T-helper 22 cell (primary cell): ENCODE data around the gene HPSE2.
"Not testable (repeated sequence)": the region's sequence is repeated elsewhere in the genome, so short reads cannot be mapped to it uniquely, and the experiment has no call there.

Source experiments
- DNase-seq: peaks from one replicate; pipeline ENCODE4 v3.0.0-alpha.2; 2020; ENCODE audit warnings: low read depth

Gene HPSE2

DNA sequence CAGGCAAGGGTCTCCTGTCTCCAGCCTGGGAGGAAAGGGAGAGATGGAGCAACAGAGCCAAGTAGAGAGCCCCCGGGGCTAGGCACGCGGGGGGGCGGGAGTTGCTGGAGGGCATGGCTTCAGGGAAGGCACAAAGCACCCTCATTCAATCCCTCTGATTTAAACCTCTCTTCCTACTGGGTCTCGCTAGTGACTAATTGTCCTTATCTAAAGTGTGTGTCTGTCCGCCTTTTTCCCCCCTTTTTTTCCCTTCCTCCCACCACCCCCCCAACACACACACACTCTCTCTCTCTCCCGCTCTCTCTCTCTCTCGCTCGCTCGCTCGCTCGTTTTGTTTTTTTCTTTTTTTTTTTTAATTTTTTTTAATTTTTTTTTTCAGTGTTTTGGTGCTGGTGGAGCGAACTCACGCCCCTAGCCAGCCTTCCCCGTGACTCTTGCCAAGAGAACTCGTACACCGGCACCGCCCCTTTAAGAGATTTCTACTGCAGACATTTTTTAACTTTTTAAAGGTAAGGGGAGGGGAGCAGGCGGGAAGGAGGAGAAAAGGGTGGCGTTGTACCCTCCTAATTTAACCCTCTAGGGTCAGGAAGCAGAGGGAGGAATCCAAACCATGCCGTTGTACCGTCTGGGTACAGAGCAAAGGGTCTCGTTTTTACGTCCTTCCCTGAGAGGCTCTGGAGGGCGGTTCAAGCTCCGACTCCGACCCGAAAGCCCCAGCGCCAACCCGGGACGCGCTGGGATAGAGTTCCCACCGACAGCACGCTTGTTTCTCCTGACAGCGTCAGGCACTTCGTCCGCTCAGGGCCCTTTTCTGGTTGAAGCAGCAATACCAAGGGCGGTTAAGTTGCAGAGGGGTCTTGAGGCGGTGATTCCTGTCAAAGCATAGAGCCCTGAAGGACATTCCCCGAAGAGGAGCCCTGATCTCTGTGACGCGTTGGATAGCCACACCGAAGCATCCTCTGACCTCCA, at the start of gene HPSE2:
HPSE2 (minus strand) TSS at position 195 of the 969 bp plus-strand sequence.
- DNase-seq: no peak

DNA sequence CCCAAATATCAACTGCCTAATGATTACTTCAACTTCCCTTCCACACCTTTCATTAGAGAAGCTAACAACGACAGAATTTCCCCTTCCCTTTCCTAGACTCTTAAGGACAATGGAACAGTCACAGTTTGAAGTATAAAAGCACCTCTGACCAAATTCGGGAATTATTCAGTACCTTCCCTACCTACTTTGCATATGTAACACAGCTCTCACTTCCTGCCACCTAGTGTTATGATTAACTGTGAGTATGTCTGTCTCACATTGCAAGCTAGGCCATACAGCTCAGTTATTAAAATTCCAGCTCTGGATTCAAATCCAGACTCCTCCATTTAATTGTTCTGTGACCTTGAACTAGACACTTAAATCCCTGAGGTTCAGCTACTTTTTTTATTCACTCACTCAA, 44.8 kb upstream of the HPSE2 start:
- no peak for DNase-seq

DNA sequence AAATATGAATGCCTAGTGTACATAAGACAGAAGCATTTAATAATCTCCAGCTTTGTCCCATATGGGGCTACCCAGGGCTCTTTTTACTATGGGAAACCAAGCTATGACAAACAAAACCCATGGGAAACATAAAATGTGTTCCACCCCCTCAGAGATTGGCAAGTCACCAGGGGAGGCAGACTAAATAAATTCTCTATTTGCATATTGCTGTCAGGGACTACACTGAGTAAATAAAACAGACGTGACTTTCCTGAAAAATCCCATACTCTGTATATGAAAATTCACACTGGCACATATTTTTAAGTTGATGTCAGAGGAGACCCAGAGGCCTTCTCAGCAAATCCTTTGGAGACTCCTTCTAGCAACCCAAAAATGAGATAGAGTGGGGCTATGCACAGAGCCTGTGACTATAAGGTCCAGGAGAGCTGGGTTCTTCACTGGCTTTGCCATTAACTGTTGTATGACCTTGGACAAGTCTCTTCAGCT, 44.0 kb upstream of the HPSE2 start:
- no peak for DNase-seq

DNA sequence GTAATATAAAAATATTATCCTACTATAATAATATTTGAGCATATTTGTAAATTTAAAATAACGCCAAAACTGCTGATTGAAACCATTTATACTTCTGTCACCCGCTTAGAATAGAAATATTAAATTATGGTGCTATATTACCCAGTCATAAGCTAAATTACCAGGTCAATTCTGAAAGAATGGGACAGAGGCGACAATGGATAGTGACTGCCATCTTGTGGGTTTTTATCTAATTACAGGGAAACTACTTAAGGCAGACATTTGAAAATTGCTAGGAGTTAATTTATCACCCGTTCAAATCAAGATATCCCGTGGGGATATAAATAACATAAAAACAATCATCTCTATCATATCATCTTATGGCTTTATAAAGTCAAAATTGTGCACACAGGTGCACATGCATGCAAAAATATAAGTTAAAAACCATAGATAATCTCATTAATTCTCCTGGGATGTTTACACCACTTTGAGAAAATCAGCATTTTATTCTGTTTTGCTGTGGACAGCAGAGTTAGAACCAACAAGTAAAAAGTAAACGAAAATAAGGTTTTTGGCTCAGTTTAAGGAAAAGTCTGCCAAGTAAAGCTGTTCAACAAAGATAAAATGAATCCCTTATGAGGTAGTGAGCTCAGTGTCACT, 41.3 kb upstream of the HPSE2 start:
- no peak for DNase-seq

DNA sequence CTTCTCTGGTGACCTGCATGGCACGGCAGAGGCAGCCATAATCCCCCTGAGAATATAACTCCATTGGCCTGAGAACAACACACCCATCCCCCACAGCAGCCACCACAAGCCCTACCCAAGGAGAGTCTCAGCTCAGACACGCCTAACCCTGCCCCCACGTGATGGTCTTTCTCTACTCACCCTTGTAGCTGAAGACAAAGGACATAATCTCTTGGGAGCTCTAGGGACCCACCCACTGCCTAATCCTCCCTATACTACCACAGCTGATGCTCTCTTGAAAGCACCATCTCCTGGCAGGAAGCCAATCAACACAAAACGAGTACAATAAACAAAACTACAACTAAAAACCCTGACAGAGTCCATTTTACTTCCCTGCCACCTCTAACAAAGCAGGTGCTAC, 30.7 kb upstream of the HPSE2 start:
- no peak for DNase-seq

DNA sequence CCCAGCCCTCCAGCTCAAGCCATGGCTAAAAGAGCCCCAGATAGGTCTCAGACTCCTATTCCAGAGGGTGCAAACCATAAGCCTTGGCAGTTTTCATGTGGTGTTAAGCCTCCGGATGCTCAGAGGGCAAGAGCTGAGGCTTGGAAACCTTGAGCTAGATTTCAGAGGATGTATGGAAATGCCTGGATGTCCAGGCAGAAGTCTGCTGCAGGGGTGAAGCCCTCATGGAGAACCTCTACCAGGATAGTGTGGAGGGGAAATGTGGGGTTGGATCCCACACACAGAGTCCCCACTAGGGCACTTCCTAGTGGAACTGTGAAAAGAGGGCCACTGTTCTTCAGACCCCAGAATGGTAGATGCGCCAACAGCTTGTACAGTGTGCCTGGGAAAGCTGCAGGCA, 13.2 kb upstream of the HPSE2 start:
- no peak for DNase-seq

DNA sequence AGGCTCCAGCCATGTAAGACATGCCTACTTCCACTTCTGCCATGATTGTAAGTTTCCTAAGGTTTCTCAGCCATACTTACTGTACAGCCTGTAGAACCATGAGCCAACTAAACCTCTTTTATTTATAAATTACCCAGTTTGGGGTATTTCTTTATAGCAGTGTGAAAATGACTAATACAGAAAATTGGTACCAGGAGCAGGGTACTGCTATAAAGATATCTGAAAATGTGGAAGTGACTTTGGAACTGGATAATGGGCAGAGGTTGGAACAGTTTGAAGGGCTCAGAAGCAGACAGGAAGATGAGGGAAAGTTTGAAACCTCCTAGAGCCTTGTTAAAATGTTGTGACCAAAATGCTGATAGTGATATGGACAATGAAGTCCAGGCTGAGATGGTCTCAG, 12.2 kb upstream of the HPSE2 start:
- DNase-seq: not testable (repeated sequence)

DNA sequence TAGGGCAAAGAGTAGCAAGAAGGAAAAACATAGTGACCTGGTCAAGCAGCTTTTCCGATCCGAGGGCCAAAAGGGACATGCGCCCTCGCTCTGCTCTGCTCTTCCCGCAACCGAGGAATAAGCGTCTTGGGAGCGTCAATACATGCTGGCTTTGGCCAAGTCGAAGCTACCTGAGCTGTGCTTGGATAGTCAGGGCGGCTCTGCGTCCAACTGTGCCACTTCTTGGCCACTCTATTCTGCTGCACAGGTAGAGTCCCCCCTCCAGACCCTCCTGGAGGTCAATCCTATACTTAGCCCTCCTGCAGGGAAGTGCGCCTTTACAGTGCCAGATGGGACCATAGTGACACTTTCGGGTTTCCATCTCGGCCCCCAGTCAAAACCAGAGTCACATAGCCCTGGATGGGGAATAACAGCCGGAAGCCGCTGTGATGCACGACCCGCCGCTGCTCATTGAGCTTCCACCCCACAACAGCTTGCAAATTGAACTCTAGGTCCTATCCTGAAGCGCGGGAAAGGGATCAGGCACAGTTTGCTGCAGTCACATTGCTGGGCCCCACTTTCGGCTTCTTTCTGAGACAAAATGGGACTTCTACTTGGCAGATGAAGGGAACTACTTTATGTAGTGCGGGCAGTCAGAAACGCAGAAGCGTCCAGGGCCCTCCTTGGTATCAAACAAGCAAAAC, 1.1 kb upstream of the HPSE2 start:
- no peak for DNase-seq

DNA sequence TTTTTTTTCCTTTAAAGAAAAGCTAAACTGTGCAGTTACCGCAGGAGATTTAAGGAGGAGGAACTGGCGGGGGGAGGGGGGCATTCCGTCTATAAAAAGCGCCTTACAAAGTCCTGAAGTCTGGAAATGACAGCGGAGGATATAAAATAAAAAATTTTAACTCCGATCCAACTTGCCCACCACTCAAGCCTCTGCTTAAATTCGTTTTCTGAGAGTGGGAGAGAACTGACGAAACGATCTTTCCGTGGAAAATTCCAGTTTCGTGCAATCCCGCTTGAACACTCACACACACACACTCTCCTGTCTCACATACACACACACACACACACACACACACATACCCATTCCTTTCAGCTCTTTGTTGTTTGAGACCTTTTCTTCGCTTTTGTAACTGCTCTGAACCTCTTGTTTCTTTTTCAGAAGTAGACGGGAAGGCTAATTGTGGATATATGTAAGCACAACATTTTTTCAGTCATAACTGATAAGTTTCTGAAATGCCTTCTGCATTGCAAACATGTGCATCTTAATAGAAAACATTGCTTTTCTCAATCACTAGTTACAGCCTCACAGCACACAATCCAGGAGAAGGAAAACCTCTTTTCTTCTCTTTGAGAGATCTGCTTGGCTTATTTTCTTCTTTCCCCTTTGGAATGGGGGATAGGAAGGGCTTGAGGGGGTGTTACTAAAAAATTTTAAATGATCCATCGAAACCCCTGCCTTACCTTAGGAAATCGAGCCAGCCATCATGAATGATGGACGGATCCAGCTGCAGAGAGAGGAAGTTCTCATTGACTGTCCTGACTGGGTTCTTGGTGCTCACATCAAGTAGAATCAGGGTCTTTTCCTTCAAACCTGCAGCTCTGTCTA, 628 bp downstream of the HPSE2 start:
- no peak for DNase-seq

DNA sequence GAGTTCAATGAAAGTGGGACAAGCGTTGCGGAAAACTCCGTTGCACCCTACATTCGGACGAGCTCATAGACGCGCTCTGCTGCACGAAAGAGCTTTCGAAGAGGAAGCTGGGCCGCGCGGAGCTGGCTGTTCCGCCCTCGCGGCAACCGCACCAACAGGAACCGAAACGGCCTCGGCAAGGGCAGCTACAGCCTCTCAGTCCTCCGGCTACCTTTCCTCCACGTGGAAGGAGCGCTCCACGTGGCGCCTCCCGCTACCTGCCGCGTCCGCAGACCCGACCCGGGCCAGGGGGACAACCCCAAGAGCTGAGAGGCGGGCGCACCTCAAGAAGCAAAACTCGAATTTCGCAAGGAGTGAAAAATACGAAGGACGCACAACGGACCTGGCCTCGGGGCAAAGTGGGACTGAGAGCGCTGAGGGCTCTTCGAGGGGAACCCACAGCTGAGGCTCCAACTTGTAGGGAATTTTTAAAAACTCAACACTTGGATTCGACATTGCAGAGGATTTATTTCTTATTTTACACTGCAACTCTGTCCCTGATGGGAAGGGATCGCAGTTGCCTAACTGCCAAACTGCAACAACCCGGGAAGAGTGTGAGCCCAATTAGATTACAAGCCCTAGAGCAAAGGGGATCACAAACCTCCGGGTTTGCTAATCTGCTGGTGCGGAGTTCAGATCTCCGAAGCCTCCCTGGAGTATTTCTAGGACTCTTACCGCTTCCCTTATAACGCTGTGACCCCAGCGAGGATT, 1.4 kb downstream of the HPSE2 start:
- DNase-seq: no peak

DNA sequence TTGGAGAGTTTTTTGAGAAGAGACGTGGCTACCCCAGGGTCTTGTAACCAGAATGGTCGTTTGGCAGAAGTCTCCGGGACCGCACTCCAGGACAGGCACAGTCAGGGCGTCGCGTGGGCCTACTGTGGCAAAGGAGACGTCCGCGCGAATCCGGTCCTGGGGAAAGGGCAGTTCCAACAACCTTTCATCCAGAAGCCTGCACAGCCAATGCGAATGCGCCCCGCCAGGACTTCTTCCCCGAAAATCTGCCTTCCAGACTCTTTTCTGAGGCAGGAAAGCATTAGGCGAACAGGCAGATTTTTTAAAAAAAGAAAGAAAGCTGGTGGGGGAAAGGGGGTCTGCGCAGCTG, 2.0 kb downstream of the HPSE2 start:
- DNase-seq: no peak

DNA sequence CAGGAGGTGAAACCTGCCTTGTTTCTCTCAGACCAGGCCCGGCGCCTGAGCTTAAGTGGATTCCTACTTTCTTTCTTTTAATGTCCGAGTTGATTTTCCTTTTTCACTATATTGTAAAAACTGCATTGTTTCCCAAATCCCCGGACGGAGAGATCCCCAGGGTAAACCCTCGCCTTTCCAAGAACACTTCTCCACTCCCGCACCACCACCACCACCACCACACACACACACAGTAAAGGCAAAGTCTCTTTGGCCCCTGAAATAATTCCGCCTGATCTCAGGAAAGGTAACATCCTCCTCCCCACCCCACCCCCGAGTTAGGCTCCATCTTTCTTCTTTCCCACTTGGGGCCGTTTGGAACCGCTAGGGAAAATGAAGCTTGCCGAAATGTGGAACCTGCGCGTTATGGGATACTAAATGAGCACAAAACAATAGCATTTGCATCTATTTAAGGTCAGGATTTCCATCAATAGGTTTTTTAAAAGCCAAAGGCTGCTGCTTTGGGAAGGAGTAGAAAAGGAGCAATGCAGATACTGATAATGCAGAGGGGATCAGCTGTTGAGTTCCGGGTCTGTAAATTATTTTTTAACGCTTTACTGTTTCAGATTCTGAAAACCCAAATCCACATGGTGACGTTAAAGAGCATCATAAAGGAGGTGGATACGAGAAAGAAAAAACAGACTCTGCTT, 2.5 kb downstream of the HPSE2 start:
- DNase-seq: no peak

DNA sequence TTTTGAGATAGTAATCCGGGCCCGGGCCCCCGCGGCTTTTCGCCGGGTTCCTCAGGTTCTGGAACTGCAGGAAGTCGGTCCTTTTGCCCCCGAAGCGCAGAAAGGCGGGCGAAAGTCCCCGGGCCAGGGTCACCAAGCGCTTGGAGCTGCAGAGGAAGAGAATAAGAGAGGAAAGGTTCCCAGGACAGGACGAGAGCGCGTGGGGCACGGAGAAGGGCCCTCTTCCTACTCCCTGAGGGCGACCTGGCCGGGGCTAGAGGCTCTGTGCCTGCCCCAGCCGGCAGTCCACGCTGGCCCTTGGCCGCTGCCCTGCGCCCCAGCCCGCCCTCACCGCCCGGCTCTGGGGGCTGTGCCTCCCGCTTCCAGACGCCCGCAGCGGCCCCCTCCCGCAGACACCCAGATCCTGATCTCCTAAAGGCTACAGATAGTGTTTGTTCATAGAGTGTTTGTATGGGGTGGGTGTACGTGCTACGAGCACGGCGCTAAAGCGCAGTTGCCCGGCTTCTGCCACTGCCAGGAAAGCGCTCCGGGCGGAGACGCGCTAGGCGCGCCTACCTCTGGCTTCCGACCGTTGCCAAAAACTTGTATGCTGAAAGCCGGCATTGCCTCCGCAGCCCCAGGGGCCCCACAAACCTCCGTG, 3.2 kb downstream of the HPSE2 start:
- no peak for DNase-seq

DNA sequence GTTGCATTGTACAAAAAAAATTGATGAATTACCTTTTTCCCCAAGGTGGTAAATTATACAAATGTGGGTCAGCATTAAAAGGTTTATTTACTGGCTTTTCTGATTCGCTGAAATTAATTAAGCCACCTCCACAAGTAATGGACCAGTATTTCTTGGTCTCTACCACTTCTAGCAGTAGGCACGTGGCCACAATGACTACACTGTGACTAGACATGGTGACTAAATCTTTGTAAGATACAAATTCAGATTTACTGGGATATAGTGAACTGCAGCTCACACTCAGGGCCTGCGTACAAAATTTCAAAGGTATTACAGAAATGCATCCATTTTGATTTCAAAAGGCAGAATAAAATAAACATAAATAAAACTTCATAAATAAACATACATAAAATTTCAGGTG, 10.9 kb downstream of the HPSE2 start:
- no peak for DNase-seq

DNA sequence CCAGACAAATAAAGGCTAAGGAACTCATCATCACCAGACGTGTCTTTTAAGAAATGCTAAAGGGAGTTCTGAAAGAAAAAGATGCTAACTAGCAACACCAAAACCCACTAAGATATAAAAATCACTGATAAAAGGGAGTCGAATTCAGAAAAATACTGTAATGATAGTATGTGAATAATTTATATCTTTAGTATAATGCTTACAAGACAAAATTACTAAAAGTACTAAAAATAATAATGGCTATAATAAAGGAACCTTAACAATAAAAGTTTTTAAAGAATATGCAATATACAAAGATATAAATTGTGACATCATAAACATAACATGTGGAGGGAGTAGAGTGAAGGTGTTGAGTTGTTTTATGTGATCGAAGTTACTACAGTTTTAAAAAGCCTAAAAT, 28.3 kb downstream of the HPSE2 start:
- no peak for DNase-seq

DNA sequence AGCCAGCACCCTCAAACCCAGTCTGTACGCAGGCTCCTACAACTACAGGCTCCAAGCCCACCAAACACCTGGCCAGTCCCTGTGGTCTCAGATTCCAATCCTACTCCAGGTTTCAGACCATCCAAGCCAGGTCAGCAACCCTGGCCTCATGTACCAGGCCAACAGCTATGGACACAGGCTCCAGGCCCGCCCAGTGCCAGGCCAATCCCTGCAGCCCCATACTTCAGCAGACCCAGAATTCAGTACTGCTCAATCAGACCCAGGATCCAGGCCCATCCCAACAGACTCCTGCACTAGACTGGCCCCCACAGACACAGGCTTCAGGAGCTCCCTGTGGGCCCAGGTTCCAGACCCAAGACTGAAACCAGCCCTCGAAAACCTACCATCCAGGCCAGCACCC, 32.3 kb downstream of the HPSE2 start:
- no peak for DNase-seq

DNA sequence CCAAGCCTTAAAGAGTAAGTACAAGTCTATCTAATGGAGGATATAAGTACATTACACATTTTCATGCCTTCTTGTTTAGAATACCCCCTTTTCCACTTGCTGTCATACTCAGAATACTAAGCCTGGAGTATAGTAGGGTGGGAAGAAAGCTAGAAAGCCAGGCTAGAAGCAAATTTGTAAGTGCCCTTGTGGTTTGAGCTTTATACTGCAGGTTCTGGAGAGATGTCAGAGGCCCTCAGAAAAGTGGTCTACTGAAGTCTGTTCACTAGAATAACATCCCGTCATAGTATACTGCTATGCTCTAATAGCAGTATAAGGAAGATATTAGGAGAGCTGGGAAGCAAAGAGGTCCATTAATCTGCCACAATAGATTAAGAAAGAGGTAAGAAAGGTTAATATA, 62.7 kb downstream of the HPSE2 start:
- no peak for DNase-seq

DNA sequence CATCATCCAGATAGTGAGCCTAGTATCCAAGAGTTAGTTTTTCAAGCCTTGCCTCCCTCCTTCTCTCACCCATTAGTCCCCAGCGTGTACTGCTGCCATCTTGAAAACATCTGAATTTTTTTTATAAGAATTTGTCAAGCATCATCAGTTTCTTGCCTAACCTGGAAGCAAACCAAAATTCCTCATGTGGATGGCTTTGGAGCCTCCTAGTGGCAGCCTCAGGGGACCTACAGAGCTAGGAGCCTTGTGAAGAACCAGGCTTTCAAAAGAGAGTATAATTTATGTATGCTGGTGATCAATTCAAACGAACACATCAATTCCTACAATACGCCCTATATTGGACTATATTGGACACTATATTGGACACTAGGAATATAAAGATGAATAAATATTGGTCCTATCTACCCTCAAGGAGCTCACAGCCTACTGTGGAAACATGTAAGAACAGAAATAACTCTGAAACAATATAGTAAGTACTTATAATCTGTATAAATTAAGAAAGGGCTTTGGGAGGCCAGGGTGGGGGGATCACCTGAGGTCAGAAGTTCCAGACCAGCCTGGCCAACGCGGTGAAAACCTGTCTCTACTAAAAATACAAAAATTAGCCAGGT, 63.4 kb downstream of the HPSE2 start:
- DNase-seq: no peak

DNA sequence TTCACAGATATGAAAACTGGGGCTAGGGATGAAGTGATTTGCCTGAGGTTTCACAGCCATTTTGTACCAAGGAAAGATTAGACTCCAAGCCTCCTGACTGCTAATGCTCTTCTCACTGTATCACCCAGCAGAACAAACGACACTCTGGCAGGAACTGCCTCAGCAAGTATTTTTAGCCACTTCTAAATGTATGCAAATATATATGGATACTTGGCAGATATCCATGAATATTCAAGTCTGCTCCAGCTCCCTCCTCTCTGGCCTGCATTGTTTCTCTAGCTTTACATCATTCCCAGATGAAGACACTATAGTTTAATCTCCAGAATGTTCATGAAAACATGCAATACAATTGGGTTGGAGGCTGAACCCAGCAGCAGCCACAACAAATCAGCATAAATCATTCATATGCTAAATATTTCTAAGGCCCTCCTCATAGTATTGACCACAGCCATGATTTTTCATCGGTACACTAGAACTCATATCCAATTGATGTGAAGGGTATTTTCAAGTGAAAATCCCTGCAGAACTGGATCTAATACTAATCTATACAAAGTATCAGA, 65.5 kb downstream of the HPSE2 start:
- DNase-seq: no peak
